Endometrium (tissue), 2 donors: Measurements from ENCODE around the gene SCNN1B.

Source experiments
- FAIRE-seq: peaks from 2 replicates; lab custom pipeline; 2012; peaks lifted over from hg19 to GRCh38; lab: Jason Lieb, UNC
- donor health status: control.
- donor health status: control.

SCNN1B gene

DNA sequence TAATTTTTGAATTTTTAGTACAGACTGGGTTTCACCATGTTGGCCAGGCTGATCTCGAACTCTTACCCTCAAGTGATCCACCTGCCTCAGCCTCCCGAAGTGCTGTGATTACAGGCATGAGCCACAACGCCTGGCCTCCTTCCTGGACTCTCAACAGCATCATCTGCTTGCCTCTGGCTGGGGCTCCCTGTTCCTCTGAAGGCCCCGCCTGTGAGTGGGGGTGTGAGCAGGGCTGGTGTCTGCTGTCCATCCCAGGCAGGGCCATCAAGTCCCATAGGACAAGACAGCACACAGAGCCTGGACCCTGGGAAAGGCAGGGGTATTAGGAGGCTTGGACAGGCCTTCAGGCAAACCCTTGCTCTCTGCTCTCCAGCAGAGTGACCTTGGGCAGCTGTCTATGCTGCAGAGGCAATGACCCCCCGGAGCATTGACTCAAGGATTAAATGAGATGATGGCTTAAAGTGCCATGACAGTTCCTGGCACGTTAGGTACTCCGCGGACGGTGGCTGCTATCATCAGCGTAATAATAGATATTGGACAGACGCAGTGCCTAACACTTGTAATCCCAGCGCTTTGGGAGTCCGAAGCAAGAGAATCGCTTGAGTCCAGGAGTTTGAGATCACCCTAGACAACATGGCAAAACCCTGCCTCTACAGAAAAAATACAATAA lies 19.2 kb downstream of the SCNN1B start:
- no peak for FAIRE-seq

DNA sequence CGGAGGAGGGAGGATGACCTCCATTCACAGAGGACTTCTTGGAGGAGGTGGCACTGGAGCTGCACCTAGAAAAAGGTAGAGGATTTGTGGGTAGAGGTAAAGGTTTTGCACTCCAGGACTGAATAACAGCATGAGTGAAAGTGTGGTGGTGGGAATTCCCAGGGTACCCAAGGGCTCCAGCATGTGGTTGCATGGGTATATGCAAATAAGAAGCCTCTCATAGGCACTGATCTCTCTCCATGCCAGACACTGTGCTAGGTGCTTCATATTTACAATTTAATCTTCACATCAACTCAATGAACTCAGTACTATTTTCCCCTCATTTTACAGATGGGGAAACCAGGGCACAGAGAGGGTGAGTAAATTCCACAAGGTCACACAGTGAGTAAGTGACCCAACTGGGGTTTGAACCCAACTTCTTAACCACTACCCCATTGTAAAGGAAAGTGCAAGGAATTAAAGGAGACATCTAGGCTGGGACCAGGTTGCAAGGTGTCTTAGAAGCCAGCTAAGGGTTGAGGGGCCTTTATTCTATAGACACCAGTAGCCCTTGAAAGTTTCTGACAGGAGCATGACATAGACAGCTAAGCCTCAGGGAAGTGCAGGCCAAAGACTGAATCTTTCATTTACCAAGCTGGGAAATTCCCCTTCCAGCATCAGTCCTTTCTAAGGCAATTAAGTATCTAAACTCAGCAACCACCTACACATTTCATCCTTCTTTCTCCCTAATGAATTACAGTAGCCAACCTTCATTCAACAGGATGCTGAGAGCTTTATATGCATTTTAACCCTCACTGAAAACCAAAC lies 21.3 kb downstream of the SCNN1B start:
- no peak for FAIRE-seq

GRCh38 chr16:23324727-23325126 lies 22.6 kb downstream of the SCNN1B start:
- no peak for FAIRE-seq

DNA sequence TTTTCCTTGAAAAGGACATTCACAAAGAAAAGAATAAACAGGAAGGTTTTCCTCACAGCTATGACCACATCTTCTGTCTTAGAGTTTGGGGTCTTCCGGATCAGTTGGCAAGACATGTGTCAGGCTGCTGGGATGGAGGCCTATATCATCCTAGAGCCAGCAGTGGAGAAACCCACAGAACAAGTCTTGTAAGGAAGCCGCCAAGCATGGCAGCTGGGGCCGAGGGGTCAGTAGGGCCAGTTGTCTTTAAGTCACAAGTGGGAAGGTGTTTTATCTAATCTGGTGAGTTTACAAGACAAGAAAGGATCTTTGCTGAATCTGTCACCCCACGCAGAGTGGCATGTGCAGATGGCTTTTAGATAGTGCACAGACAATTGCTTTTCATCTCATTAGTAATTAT lies 25.7 kb downstream of the SCNN1B start:
- FAIRE-seq = no peak

GRCh38 chr16:23330161-23330560 lies 28.1 kb downstream of the SCNN1B start:
- no peak for FAIRE-seq

DNA sequence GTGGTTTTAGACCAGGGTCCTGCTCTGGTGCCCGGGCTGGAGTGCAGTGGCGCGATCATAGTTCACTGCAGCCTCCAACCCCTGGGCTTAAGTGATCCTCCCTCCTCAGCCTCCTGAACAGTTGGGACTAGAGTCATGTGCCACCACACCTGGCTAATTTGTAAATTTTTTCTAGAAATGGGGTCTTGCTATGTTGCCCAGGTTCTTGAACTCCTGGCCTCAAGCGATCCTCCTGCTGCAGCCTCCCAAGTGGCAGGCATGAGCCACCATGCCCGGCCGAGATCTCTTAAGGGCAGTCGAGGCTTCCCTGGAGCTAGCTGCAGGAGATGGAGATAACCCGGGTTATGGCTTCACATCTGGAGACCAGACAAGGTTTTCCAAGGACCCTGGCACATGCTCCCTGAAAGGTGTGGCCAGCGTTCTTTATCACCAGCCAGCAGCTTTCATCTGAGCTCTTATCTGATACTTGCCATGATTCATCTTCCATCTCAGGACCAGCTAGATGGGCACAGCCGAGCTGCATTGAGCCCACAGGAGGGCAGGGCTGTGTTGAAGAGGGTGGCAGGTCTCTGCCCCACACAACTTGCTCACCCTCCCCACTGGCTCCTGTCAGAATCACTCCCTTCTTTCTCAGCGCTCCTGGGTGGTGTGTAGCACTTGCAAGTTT lies 28.6 kb downstream of the SCNN1B start:
- FAIRE-seq = no peak

DNA sequence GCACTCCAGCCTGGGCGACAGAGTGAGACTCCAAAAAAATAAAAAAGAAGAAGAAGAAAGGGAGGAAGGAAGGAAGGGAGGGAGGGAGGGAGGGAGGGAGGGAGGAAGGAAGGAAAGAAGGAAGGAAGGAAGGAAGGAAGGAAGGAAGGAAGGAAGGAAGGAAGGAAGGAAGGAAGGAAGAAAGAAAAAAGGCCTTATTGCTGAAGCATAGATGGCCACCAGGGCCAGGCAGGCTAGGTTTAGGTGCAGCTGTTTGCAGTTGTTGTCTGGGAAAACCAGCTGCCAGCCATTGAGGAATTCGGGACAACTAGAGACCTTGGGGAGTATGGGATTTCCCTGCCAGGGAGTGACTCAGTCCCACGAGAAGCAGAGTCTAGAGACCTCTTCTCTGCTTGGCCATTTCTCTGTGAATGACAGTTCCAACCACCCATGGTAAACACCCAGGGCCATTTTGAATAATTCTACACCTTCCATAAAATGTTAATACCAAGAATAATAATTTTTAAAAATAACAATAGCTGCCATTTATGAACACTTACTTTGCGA lies 31.0 kb downstream of the SCNN1B start:
- no peak for FAIRE-seq

DNA sequence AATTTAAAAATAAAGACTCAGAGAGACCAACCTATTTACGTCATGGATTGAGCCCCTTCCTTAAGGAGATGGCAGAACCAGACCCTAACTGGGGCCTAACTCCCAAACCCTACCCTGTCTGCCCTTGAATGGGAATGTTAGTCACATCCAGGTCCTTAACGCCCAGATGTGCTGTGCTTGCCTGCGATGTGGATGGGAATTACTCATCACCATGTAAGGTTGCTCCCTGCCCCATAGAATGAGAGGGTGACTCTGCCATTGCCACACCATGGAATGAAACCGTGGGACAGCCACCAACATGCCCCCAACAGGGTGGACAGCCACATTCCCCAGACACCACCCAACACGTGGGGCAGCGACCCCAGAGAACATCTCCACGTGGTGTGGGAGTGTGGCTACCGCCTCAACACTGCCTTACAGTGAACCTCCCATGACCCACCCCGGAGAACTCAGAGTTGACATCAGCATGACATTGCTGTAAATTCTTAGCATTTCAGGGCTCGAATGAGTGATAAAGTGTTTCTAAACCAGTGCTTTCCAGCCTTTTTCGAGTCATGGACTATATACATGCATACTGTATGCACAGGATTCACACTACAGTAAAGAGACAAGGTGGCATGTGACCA lies 31.8 kb downstream of the SCNN1B start:
- no peak for FAIRE-seq

DNA sequence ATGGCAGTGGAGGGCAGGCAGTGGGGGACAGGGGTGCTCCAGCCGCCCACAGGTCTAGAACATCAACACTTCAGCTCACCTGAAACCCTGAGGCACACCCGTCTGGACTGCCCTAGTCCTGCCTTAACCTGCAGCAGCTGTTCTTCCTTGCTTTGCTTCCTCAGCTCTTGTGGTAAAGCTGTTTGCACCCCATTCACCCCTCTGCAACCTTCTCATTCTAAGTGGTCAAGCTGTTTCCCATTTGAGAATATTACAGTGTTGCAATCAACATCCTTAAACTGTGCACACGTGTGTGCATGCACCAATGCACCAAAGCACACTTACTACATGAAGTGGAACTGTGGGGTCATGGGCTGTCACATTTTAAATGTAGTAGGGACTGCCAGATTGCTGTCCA lies 32.4 kb downstream of the SCNN1B start:
- FAIRE-seq = no peak

DNA sequence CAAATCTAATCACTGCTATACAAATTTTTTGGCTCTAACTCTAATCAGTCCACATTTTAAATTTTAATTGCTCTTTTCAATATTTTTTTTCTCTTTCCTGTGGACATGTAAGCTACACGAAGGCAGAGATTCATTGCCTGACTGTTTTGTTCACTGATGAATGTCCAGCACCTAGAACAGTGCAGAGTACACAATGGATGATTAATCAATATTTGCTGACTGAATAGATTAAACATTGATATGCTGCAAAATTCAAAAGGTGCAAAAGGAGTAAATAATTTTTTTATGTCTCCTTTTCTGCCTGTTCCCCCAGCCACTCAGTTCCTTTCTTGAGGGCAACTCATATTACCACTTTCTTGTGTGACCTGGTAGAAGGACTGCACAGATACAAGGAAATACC lies 32.8 kb downstream of the SCNN1B start:
- no peak for FAIRE-seq

- FAIRE-seq = no peak
Observed at GRCh38 chr16:23337836-23338550, 35.9 kb downstream of the SCNN1B start.

GRCh38 chr16:23339787-23340186 lies 37.7 kb downstream of the SCNN1B start:
- no peak for FAIRE-seq

- no peak for FAIRE-seq
Observed at GRCh38 chr16:23342083-23342640, 40.1 kb downstream of the SCNN1B start.

DNA sequence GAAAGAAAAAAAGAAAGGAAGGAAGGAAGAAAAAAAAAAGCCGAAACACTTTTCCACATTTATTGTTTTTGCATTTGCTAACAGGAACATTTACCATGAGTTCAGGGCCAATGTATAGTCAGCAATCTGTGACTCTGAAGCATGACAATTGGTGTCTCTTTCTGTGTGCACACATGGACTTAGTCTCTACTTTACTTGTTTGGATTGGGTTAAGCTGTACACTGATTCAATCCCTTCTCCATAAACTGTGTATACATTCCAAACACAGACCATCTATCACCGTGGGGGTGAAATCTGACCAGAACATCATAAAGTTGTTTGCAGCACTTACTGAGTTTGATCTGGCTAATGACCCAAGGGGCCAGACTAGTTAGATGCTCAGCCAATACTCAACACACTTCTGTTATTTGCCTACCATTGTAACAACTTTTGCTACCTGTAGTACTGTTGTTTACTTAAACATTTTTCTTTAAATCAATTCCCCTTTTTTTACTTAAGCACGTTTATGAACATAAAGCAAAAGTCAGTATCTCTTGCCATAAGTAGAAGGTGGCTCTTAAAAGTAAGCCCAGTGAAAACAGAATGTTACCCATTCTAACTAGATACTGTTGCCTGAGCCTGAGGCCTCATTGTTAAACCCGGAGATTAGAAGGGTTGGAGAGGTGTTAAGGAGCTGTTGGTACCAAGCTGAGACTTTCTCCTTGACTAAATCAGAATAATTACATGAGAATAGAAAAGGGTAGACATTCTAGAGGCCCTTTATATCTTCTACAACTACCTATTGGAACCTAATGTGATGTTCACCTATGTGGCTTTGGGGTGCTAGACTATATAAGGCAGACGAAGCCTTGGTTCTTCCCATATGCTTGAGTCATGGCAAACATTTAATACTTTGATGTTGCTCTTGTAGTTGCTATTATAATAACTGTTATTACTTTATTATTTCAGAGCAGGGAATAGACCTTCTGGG lies 41.8 kb downstream of the SCNN1B start:
- no peak for FAIRE-seq

GRCh38 chr16:23345237-23345636 lies 43.1 kb downstream of the SCNN1B start:
- FAIRE-seq = no peak

- no peak for FAIRE-seq
Observed at GRCh38 chr16:23348579-23349469, 46.7 kb downstream of the SCNN1B start.

GRCh38 chr16:23351360-23351759 lies 49.3 kb downstream of the SCNN1B start:
- FAIRE-seq = no peak

- FAIRE-seq = no peak
Observed at GRCh38 chr16:23353440-23353839, 51.3 kb downstream of the SCNN1B start.

DNA sequence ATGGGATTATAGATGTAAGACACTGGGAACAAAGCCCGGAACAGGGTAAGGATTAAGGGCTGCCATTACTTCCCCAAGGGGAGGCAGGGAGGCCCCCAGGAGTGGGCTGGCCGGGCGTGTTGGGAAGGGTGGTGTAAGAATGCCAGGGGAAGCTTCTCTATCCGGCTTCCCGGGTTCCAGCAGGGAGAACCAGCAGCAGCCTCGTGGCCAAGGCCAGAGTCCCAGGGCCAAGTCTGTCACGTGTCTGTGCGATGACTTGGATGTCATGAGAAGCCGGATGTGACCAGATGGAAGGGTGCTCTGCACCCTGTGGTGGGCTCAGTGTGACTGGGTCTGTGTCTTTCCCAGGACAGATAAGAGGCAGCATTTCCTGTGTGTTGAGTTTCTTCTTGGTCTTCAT lies 52.1 kb downstream of the SCNN1B start:
- FAIRE-seq = no peak
